Stomach smooth muscle (tissue), 2 donors: Measurements from ENCODE around the gene TSEN54.

Source experiments
- H3K27ac ChIP-seq: one replicate; pipeline ENCODE4 v1.7.0; 2013; ENCODE audit warnings: mild to moderate bottlenecking, low read length, inconsistent platforms
- H3K27me3 ChIP-seq, 2 donors: one replicate each; pipeline ENCODE4 v1.7.0; 2013; ENCODE audit warnings: low read length in 2 of 2; ENCODE audit not compliant: insufficient read depth in 2 of 2, control insufficient read depth in 1 of 2
- H3K36me3 ChIP-seq, 2 donors: one replicate each; pipeline ENCODE4 v1.7.0; 2013; ENCODE audit warnings: low read length in 2 of 2; ENCODE audit not compliant: control insufficient read depth in 2 of 2, insufficient read depth in 2 of 2
- H3K4me1 ChIP-seq: one replicate; pipeline ENCODE4 v1.7.0; 2013; ENCODE audit warnings: low read length; ENCODE audit not compliant: control insufficient read depth, insufficient read depth
- H3K4me3 ChIP-seq, 2 donors: one replicate each; pipeline ENCODE4 v1.7.0; 2013; ENCODE audit warnings: low read length in 2 of 2
- H3K9ac ChIP-seq, 2 donors: one replicate each; pipeline ENCODE4 v1.7.0; 2013; ENCODE audit warnings: low read length in 2 of 2, mild to moderate bottlenecking in 1 of 2
- H3K9me3 ChIP-seq, 2 donors: one replicate each; pipeline ENCODE4 v1.7.0; 2013; ENCODE audit warnings: low read length in 2 of 2; ENCODE audit not compliant: control insufficient read depth in 2 of 2
- donor health status: healthy.
- donor health status: Pancreatic carcinoma.

The TSEN54 gene

GRCh38 chr17:75511610-75512575 lies 4.4 kb upstream of the TSEN54 start:
- peaks cover 72% of the 10 kb centered on the region for H3K4me1 ChIP-seq
- H3K27ac ChIP-seq = peak overlapping the region; percentile 62
- H3K9me3 ChIP-seq = no peaks in the 10 kb centered on the region
- no peaks in the 10 kb centered on the region for H3K27me3 ChIP-seq
- H3K9ac ChIP-seq = peak overlapping the region; percentile 38 to 58
- peaks cover 8 to 18% of the 10 kb centered on the region in 2 donors for H3K36me3 ChIP-seq
- peak overlapping the region; percentile 31 to 86 for H3K4me3 ChIP-seq

- no peaks in the 10 kb centered on the region for H3K9me3 ChIP-seq
- peak overlapping the region in 1 of 2 donors; percentile 10 for H3K9ac ChIP-seq
- peaks cover 82% of the 10 kb centered on the region for H3K4me1 ChIP-seq
- peaks cover 3 to 13% of the 10 kb centered on the region in 2 donors for H3K36me3 ChIP-seq
- no peaks in the 10 kb centered on the region for H3K27me3 ChIP-seq
- peak overlapping the region; percentile 62 for H3K27ac ChIP-seq
- peak overlapping the region; percentile 86 to 95 for H3K4me3 ChIP-seq
Measured at GRCh38 chr17:75512926-75513640, 3.2 kb upstream of the TSEN54 start.

DNA sequence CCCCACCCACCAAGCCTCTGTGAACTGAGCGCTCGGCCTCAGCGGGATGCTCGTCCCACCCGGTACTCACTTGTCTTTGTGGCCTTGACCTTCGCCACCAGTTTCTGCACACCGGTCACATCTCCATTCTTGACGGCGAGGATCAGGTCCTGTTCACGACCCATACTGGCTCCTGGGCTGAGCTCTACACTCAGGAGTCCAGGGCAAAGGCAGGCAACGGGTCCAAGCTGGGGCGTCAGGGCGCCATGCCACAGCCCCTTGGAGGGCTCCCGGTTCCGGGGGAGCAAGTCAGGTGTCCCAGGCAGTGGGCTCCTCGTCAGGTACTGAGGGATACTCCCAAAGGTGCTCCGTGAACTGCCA lies 2.7 kb upstream of the TSEN54 start:
- H3K4me3 ChIP-seq = peak overlapping the region; percentile 86 to 95
- H3K9ac ChIP-seq = peak overlapping the region; percentile 79 to 82
- H3K4me1 ChIP-seq = peaks cover 78% of the 10 kb centered on the region
- H3K27me3 ChIP-seq = no peaks in the 10 kb centered on the region
- peak overlapping the region; percentile 74 for H3K27ac ChIP-seq
- peaks cover 3 to 13% of the 10 kb centered on the region in 2 donors for H3K36me3 ChIP-seq
- H3K9me3 ChIP-seq = no peaks in the 10 kb centered on the region

GRCh38 chr17:75514299-75514918 lies 1.9 kb upstream of the TSEN54 start:
- H3K4me3 ChIP-seq = peak overlapping the region; percentile 86 to 95
- peak overlapping the region; percentile 79 to 82 for H3K9ac ChIP-seq
- no peaks in the 10 kb centered on the region for H3K27me3 ChIP-seq
- peak overlapping the region; percentile 74 for H3K27ac ChIP-seq
- H3K4me1 ChIP-seq = peaks cover 70% of the 10 kb centered on the region
- H3K9me3 ChIP-seq = no peaks in the 10 kb centered on the region
- H3K36me3 ChIP-seq = peaks cover 3 to 12% of the 10 kb centered on the region in 2 donors

DNA sequence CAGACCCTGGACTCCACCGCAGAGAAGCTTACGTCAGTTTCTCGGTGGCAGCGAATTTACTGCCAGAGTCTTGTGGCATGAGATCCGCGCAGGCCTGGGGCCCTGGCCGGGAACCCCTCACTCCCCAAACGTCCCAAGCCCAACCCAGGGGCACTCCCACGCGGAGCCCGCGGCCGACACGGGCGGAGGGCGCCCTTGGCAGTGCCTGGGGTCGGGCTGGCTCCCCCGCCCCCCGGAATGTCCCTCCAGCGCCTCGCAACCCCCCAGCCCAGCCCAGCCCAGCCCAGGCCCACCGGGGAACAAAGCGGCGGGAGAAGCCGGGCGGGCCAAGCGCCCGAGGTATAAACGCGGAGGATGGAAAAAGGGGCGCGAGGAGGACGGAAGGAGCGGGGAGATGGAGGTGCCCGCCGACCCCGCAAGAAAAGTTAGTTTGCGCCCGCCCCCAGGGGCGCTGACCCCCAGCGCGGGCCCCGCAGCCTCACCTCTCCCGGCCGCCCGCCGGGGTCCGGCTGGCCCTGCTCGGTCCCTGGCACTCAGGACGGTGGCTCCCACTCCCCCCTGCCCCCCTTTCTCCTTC lies 1.3 kb upstream of the TSEN54 start:
- peaks cover 3 to 9% of the 10 kb centered on the region in 2 donors for H3K36me3 ChIP-seq
- no peaks in the 10 kb centered on the region for H3K9me3 ChIP-seq
- H3K9ac ChIP-seq = peak overlapping the region; percentile 79 to 82
- no peaks in the 10 kb centered on the region for H3K27me3 ChIP-seq
- H3K27ac ChIP-seq = peak overlapping the region; percentile 74
- H3K4me1 ChIP-seq = peaks cover 65% of the 10 kb centered on the region
- H3K4me3 ChIP-seq = peak overlapping the region; percentile 86 to 95

DNA sequence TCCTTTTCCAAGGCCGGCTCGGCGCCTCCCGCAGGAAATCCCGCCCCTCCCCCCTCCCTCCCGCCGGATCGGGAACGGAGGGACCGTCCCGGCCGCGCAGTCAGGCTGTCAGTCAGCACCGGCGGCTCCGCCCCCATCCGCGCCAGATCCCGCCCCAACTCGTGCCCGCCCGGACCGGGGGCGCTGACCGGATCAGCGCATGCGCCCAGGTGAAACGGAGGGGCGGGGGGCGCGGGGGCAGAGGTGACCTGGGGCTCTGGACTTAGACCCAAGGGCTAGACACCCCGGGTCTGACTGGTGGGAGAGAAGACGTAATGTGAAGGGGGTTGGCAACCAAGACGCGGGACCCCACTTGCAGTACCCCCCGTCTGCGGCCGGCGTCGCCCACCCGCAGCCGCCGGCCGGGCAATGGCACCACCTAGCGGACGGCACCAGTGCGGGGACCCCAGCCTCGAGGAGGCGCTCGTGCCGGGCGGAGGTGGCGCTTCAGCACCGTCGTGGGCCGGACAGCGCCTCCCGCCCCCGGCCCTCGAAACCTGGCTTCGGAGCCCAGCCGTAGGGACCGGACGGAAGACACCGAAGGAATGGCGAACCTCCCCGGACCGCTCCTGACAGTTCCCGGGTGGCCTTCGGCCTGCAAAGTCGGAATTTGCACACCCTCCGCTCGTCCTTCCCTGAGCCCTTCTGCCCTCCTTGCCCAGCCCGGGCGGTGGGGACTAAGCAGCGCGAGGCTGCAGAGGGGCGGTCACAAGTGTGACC lies 653 bp upstream of the TSEN54 start, which contains the start of gene CASKIN2:
TSS of gene CASKIN2 (minus strand) at position 42 of the 759 bp plus-strand sequence. CDS start 1,733 bp downstream, outside the sequence.
- peaks cover 3 to 7% of the 10 kb centered on the region in 2 donors for H3K36me3 ChIP-seq
- H3K9ac ChIP-seq = peak within 1 kb of the TSS; percentile 79 to 82
- H3K4me1 ChIP-seq = peaks cover 59% of the 10 kb centered on the region
- no peaks in the 10 kb centered on the region for H3K9me3 ChIP-seq
- no peaks in the 10 kb centered on the region for H3K27me3 ChIP-seq
- H3K4me3 ChIP-seq = peak within 1 kb of the TSS; percentile 86 to 95
- peak within 1 kb of the TSS; percentile 74 for H3K27ac ChIP-seq

DNA sequence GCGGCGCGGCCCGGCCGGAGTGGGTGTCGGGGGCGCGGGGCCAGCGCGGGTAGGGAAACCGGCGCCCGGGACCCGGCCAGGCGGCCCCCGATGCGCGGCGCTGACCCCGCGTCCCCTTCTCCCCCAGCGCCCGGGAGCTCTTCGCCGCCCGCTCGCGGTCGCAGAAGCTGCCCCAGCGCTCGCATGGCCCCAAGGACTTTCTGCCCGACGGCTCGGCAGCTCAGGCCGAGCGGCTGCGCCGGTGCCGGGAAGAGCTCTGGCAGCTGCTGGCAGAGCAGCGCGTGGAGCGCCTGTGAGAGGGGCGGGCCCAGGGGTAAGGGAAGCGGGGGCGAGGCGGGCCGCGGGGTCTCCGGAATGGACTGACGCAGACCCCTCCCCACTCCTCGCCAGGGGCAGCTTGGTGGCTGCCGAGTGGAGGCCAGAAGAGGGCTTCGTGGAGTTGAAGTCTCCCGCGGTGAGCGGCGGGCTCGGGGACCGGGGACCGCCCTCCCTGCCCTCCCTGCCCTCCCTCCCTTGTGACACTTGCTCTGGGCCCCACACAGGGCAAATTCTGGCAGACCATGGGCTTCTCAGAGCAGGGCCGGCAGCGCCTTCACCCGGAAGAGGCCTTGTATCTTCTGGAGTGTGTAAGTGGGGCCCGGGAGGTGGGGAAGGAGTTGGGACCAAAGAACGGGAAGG lies 430 bp downstream of the TSEN54 start:
- Histone ChIP-seq H3K9ac (peak overlapping the region; percentile 36 to 57), H3K36me3 (peaks cover 3 to 6% of the 10 kb centered on the region in 2 donors), H3K4me1 (peaks cover 48% of the 10 kb centered on the region), H3K27ac (no peak overlapping the region), H3K4me3 (peak overlapping the region; percentile 68 to 81), H3K27me3 (no peaks in the 10 kb centered on the region), H3K9me3 (no peaks in the 10 kb centered on the region)

GRCh38 chr17:75517297-75517865 lies 1.1 kb downstream of the TSEN54 start:
- Histone ChIP-seq H3K9ac (peak overlapping the region; percentile 36 to 57), H3K4me3 (peak overlapping the region; percentile 68 to 81), H3K36me3 (peaks cover 0 to 3% of the 10 kb centered on the region in 2 donors), H3K27ac (no peak overlapping the region), H3K4me1 (peaks cover 42% of the 10 kb centered on the region), H3K27me3 (no peaks in the 10 kb centered on the region), H3K9me3 (no peaks in the 10 kb centered on the region)

DNA sequence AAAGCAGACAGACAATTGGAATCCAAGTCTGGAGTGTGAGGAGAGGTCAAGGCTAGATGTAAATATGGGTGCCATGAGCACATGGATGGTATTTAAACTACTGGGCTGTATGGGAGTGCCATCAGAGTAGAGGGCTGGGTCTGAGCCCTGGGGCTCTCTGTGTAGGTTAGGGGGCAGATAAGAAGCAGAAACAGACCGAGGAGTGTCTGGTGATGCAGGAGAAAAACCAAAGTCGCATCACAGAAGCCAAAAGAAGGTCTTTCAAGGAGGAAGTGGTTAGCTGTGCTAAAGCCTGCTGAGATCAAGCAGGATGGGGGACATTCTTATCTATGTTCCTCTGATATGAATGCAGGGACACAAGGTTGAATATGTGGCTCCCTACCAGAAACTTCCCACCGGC lies 1.9 kb downstream of the TSEN54 start:
- Histone ChIP-seq H3K36me3 (peaks cover 0 to 3% of the 10 kb centered on the region in 2 donors), H3K4me1 (peaks cover 34% of the 10 kb centered on the region), H3K9me3 (no peaks in the 10 kb centered on the region), H3K27me3 (no peaks in the 10 kb centered on the region), H3K9ac (no peak overlapping the region), H3K4me3 (no peak overlapping the region), H3K27ac (no peak overlapping the region)
